Limb (tissue), 2 donors: ENCODE measurements around the gene PAGE4.

Source experiments
- DNase-seq, 2 donors: peaks; one replicate each; pipeline ENCODE4 v3.0.0-alpha.2; 2016; ENCODE audit errors: extremely low spot score in 2 of 2

PAGE4 gene, protein sequence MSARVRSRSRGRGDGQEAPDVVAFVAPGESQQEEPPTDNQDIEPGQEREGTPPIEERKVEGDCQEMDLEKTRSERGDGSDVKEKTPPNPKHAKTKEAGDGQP

GRCh38 chrX:49829016-49829415 lies at the start of gene PAGE4:
Gene PAGE4 (plus strand): TSS chrX:49829303. CDS start chrX:49830429, 1,126 bp downstream.
- DNase-seq = no peak

GRCh38 chrX:49784747-49785280 lies 44.3 kb upstream of the PAGE4 start:
- DNase-seq = no peak

GRCh38 chrX:49792376-49792775 lies 36.7 kb upstream of the PAGE4 start:
- DNase-seq = no peak

- DNase-seq = no peak
These were observed 35.4 kb upstream of the PAGE4 start for GRCh38 chrX:49793686-49794085.

DNA sequence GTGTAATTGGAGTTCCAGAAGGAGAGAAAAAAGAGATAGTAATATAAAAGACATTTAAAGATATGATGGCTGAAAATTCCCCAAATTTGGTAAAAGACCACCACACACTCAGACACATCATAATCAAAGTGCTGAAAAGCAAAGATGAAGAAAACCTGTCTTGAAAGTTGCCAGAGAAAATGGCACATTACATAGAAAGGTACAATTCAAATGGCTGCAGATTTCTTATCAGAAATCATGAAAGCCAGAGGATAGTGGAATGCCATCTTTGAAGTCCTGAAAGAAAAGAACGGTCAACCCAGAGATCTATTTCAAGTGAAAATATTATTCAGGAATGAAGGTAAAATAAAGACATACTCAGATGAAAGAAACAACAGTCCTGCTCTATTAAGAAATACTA lies 29.3 kb upstream of the PAGE4 start:
- no peak for DNase-seq

GRCh38 chrX:49809891-49810632 lies 19.0 kb upstream of the PAGE4 start:
- no peak for DNase-seq

DNA sequence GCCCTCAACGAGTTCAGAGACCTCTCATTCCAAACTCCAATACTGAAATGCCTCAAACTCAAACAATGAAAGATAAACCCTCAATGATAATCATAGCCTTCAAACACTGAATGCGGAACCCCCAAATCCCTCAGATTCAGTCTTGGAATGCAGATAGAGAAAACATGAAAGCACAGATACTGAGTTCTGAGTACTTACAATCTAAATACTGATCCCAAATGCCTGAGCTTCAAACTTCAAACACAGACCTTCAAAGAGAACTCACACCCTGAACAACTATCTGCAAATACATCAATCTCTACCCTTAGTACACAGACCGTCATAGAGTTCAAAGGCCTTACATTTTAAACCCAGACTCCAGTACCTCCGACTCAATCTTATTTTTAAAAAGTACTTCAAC lies 16.9 kb upstream of the PAGE4 start:
- no peak for DNase-seq

DNA sequence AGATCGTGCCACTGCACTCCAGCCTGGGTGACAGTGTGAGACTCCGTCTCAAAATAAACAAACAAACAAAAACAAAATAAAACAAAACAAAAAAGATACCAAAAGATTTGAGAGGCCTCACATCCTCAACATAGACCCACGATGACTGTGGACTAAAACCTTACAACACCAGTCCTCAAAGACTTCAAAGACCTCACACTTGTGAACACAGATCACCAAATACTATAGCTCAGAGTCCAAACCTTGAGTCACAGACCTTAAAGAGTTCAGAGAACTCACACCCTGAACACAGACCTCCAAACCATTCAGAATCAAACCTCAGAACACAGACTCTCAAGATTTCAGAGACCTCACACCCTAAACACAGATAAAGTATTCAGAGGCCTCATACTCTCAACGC lies 12.7 kb upstream of the PAGE4 start:
- no peak for DNase-seq

- peak in 1 of 2 donors; percentile 7 for DNase-seq
These were observed 9.3 kb downstream of the PAGE4 start for GRCh38 chrX:49838374-49838773.

- DNase-seq = peak; percentile 6 to 78
These were observed 11.6 kb downstream of the PAGE4 start for GRCh38 chrX:49840679-49841078.

DNA sequence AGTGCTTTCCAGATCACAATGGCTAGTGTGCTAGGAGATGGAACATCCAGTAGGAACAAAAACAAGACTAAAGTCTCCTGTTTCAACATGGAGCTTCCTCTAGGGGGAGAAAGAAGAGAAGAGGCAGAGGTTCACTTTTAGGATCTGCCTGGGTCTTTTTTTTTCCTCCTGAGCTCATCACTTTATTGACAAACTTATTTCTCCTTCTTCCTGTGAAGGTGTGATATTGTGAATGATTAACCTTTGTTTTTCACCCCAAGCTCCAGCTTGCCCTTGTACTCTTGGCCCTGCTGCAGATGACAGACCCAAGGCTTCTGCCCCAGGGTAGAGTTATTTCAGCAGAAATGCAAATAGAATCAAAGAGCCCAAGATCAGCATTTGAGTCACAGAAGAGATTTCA lies 13.5 kb downstream of the PAGE4 start:
- DNase-seq = no peak

- peak in 1 of 2 donors; percentile 36 for DNase-seq
These were observed 15.5 kb downstream of the PAGE4 start for GRCh38 chrX:49844611-49845010.

DNA sequence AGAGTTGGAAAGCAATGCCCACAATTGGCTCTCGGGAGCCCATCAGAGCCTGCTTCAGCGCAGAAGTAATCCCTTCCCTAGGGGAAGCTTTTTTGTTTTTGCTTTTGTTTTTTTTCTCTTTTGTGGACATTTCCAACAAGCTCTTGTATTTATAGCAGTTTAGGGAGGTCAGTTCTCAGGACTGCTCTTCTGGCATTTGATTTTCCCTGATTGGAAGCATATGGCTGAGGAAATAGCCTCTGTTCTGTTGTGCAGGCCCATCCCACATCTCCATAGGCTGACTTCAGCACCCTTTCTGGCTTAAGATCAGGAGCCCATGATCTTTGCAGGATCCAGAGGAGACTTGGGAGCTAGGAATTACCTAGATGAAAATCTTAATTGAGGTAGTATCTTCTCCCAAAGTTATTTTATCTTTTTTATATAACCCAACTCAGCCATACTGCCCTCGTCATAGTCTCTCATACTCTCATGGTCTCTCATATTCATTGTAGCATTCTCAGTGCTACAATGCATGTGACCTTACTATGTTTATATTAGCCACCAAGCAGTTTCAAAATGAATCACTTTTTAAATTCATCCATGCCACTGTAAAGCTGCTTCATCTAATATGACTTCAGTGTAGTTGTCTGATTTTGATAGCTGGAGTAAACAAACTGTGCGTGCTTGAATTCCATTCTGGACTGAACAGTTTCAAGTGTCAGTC lies 16.7 kb downstream of the PAGE4 start:
- no peak for DNase-seq

- DNase-seq = no peak
These were observed 17.4 kb downstream of the PAGE4 start for GRCh38 chrX:49846522-49846921.

DNA sequence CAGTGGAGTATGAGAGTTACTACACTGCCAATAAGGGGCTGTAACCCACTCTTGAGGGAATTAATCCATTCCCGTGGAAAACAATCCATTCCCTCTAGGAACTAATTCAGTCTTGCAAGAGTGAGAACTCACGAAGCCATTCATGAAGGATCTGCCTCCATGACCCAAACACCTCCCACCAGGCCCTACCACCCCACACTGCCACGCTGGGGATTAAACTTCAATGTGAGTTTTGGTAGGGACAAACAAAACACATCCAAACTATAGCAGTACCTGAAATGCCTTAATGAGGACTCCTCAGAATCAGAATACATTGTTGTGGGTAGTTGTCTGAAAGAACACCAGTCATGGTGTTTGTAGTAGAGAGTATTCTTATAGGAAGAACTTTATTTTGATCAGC lies 19.2 kb downstream of the PAGE4 start:
- DNase-seq = no peak

- no peak for DNase-seq
These were observed 20.9 kb downstream of the PAGE4 start for GRCh38 chrX:49850028-49850427.

- no peak for DNase-seq
These were observed 24.6 kb downstream of the PAGE4 start for GRCh38 chrX:49853661-49854060.

DNA sequence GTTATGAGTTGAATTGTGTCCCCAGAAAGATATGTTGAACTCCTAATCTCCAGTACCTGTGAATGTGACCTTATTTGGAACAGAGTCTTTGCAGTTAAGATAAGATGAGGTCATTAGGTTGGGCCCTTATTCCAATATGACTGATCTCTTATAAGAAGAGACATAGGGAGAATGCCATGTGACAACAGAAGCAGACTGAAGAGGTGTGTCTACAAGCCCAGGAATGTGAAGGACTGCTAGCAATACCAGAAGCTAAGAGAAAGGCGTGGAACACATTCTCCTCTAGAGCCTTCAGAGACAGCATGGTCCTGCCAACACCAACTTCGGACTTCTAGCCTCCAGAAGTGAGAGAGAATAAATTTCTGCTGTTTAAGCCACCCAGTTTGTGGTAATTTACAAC lies 27.7 kb downstream of the PAGE4 start:
- DNase-seq = no peak

DNA sequence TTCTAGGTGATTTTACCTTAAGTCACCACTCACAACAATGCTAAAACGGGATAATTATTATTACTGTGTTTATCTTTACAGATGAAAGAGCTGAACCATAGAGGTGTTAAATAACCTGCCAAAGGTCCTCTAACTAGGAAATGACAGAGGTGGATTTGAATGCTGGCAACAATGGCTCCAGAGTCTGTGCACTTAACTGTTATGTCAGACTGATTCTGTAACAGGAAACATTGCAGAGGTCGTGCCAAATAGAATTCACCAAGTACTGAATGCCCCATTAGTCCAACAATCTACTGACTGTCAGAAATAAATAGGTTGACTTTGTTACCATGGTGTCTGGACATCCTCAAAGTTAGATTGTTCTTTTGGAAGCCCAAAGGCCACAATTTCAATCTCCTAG lies 29.2 kb downstream of the PAGE4 start:
- DNase-seq = no peak

- no peak for DNase-seq
These were observed 30.4 kb downstream of the PAGE4 start for GRCh38 chrX:49859491-49859890.

DNA sequence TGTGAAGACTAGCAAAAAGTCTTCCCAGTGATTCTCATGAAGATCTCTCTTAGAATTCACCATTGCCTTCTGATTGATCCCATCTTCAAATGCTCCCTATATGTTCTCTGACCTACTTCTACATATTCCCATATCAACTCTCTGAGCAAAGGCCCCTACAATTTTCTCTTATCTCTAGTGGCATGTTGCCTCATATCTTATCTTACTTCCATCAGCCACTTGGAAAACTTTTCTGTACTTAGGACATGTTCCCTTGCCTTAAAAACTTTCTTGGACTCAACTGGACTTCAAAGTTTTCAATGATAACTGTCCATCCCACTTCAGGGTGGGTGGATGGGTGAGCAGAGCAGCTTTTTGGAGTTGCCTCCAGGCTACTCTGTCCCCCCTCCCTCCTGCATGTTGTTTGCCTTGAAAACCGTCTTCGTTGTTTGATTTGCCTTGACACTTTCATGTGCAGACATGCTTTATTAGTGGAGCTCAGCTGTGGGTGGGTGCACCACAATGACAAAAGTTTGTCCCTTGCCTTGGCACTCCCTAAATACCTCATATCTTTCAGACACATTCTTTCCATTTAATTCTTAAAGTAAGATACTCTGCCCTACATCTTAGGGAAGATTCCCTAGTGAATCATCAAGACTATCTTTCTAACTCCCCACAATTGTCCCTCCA lies 31.9 kb downstream of the PAGE4 start:
- DNase-seq = no peak

DNA sequence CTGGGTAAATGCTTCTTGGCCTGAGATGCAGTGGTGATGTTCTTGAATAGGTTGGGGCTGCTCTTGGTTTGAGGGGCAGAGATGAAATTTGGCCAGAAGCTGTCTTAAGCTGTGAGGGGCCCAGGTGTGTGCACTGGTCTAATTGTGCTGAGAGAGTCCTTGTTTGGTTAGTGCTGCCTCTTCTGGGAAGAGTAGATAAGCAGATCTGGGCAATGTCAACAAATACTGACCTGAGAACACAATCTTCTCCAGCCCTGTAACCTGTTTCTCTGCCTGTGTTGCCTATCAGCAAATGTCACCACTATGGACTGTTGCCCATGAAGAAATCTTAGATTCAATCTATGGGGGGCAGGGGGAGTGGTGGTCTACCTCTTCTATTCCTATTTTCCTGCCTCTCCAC lies 33.0 kb downstream of the PAGE4 start:
- DNase-seq = no peak
